Measurements from ENCODE around the gene MLYCD.
A peak's percentile ranks its signal among the peaks of the same experiment; 100 is the strongest.

The MLYCD gene

GRCh38 chr16:83961591-83961990 lies 62.7 kb downstream of the MLYCD start:
- no peaks in the 10 kb centered on the region for H3K9me3 Mint-ChIP-seq
- DNase-seq: no peak
- peak; percentile 10 for ATAC-seq
- peaks cover 5% of the 10 kb centered on the region for H3K4me1 Mint-ChIP-seq
- H3K27me3 Mint-ChIP-seq: no peaks in the 10 kb centered on the region
- H3K27ac Mint-ChIP-seq: no peak overlapping the region
- H3K4me3 Mint-ChIP-seq: no peak overlapping the region

GRCh38 chr16:83963277-83964119 lies 64.6 kb downstream of the MLYCD start:
- no peak for ATAC-seq

GRCh38 chr16:83964684-83965443 lies 65.9 kb downstream of the MLYCD start:
- H3K27me3 Mint-ChIP-seq: peaks cover 20% of the 10 kb centered on the region
- H3K9me3 Mint-ChIP-seq: no peaks in the 10 kb centered on the region
- no peak overlapping the region for H3K27ac Mint-ChIP-seq
- no peak overlapping the region for H3K4me3 Mint-ChIP-seq
- DNase-seq (no peak), ATAC-seq (peak; percentile 24)
- peaks cover 14% of the 10 kb centered on the region for H3K4me1 Mint-ChIP-seq

More at GRCh38 chr16:83963277-83964119, 64.6 kb downstream of the MLYCD start:
- H3K9me3 Mint-ChIP-seq: no peaks in the 10 kb centered on the region
- no peak overlapping the region for H3K27ac Mint-ChIP-seq
- H3K4me3 Mint-ChIP-seq: no peak overlapping the region
- DNase-seq: no peak
- H3K4me1 Mint-ChIP-seq: peaks cover 6% of the 10 kb centered on the region
- H3K27me3 Mint-ChIP-seq: peaks cover 8% of the 10 kb centered on the region

GRCh38 chr16:83965444-83966152 lies 66.7 kb downstream of the MLYCD start:
- Mint-ChIP-seq H3K27ac (no peak overlapping the region), H3K4me3 (no peak overlapping the region)

GRCh38 chr16:83966153-83966696 lies 67.3 kb downstream of the MLYCD start:
- ATAC-seq (no peak), DNase-seq (no peak)
- Mint-ChIP-seq H3K27me3 (peaks cover 33% of the 10 kb centered on the region), H3K4me3 (no peak overlapping the region), H3K9me3 (no peaks in the 10 kb centered on the region), H3K27ac (no peak overlapping the region), H3K4me1 (peaks cover 17% of the 10 kb centered on the region)

More at GRCh38 chr16:83965444-83966152, 66.7 kb downstream of the MLYCD start:
- ATAC-seq (no peak), DNase-seq (no peak)
- peaks cover 17% of the 10 kb centered on the region for H3K4me1 Mint-ChIP-seq
- H3K9me3 Mint-ChIP-seq: no peaks in the 10 kb centered on the region
- peaks cover 27% of the 10 kb centered on the region for H3K27me3 Mint-ChIP-seq

- H3K4me1 Mint-ChIP-seq: peaks cover 17% of the 10 kb centered on the region
- no peak for ATAC-seq
- H3K27ac Mint-ChIP-seq: no peak overlapping the region
- no peaks in the 10 kb centered on the region for H3K9me3 Mint-ChIP-seq
- no peak for DNase-seq
- no peak overlapping the region for H3K4me3 Mint-ChIP-seq
- H3K27me3 Mint-ChIP-seq: peaks cover 42% of the 10 kb centered on the region
Measured at GRCh38 chr16:83967091-83967490, 68.2 kb downstream of the MLYCD start.

GRCh38 chr16:83967838-83968305 lies 69.0 kb downstream of the MLYCD start, which contains the start of gene NECAB2:
Gene NECAB2, plus strand, starts transcription at chr16:83968244. Its CDS starts 405 bp downstream, at chr16:83968649.
- Mint-ChIP-seq H3K27ac (no peak within 1 kb of the TSS), H3K4me3 (peak within 1 kb of the TSS; percentile 67), H3K9me3 (no peaks in the 10 kb centered on the region), H3K27me3 (peaks cover 46% of the 10 kb centered on the region), H3K4me1 (peaks cover 17% of the 10 kb centered on the region)
- DNase-seq (peak; percentile 35 to 38), ATAC-seq (peak; percentile 35)

GRCh38 chr16:83968306-83968851 lies 69.5 kb downstream of the MLYCD start:
- Mint-ChIP-seq H3K4me3 (peak overlapping the region in 1 of 2 donors; percentile 57), H3K9me3 (no peaks in the 10 kb centered on the region), H3K27me3 (peaks cover 51% of the 10 kb centered on the region), H3K27ac (no peak overlapping the region), H3K4me1 (peaks cover 17% of the 10 kb centered on the region)
- DNase-seq (no peak), ATAC-seq (peak; percentile 34)

- H3K4me1 Mint-ChIP-seq: peaks cover 17% of the 10 kb centered on the region
Measured at GRCh38 chr16:83968891-83969649, 70.2 kb downstream of the MLYCD start.

GRCh38 chr16:83969771-83970429 lies 71.0 kb downstream of the MLYCD start:
- H3K4me1 Mint-ChIP-seq: peaks cover 17% of the 10 kb centered on the region
- H3K27me3 Mint-ChIP-seq: peaks cover 61% of the 10 kb centered on the region
- ATAC-seq (no peak), DNase-seq (no peak)
- no peaks in the 10 kb centered on the region for H3K9me3 Mint-ChIP-seq
- H3K27ac Mint-ChIP-seq: no peak overlapping the region
- peak overlapping the region; percentile 15 to 39 for H3K4me3 Mint-ChIP-seq

More at GRCh38 chr16:83968891-83969649, 70.2 kb downstream of the MLYCD start:
- ATAC-seq (peak; percentile 14), DNase-seq (no peak)
- no peak overlapping the region for H3K27ac Mint-ChIP-seq
- peaks cover 54% of the 10 kb centered on the region for H3K27me3 Mint-ChIP-seq
- H3K4me3 Mint-ChIP-seq: peak overlapping the region; percentile 59 to 67
- H3K9me3 Mint-ChIP-seq: no peaks in the 10 kb centered on the region

GRCh38 chr16:83970430-83970815 lies 71.5 kb downstream of the MLYCD start:
- Mint-ChIP-seq H3K4me3 (no peak overlapping the region), H3K27me3 (peaks cover 66% of the 10 kb centered on the region), H3K9me3 (no peaks in the 10 kb centered on the region), H3K4me1 (peaks cover 17% of the 10 kb centered on the region), H3K27ac (no peak overlapping the region)
- ATAC-seq (no peak), DNase-seq (no peak)

GRCh38 chr16:83971165-83972130 lies 72.5 kb downstream of the MLYCD start:
- no peak for ATAC-seq
- peaks cover 17% of the 10 kb centered on the region for H3K4me1 Mint-ChIP-seq
- H3K9me3 Mint-ChIP-seq: no peaks in the 10 kb centered on the region
- H3K27ac Mint-ChIP-seq: no peak overlapping the region
- no peak for DNase-seq
- peaks cover 66% of the 10 kb centered on the region for H3K27me3 Mint-ChIP-seq
- H3K4me3 Mint-ChIP-seq: no peak overlapping the region

All from stimulated activated naive CD8-positive, alpha-beta T cell treated with anti-CD3 and anti-CD28 coated beads, Interleukin-15, amount 100 ng/mL, for 72 hours (primary cell).